ENCODE results near the gene MGA. TPM values are rescaled to one million over a fixed set of nuclear protein-coding genes. Genes with fewer than 3 reads are reported as not detected.
A peak's percentile ranks its signal among the peaks of the same experiment; 100 is the strongest.

MGA gene
- total and polyA plus RNA-seq, 2 of the 8 experiments (the other 6 are each of a cell fraction or from before 2014, with no cell fraction given), result 7.6 to 53.2 TPM

DNA sequence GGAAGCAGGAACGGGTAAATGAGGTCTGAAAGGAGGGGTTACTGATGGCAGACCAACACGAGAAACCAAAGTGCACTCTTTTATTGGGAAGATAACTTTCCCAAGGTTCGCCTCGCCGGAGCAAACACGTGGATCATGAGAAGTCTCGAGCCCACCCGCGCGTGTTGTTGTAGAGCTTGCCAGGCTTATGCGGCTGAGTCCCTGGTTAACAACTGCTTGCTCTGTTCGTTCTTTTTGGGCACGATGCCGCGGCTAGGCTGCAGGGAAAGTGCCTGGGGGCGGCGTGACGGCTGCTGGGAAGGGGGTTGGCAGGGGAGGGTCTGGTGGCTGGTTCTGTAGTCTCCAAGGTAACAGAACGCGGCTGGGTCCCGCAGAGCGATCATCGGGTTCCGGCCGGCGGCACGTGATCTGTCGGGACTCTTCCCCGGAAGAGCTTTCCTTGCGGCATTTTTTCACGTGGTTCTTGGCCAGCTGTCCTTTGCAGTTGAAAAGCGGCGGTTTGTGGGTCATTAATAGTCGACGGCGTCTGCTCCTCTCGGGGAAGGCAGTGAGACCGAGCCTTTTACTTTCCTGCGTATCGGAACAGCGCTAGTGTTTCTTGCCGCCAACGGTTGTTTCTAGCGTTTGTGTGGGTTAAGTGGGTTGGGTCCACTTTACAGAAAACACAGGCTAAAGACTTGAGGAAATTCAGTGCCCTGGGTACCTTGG lies 1.5 kb downstream of the MGA start (continued):
- TF ChIP-seq KDM1A (IDR thresholded peaks at IDR 0.05; ENCODE audit: borderline replicate concordance, low read length), result no peak
- TF ChIP-seq BCL11A (IDR thresholded peaks at IDR 0.05; ENCODE audit: low read depth in 2 of 2, low read length in 2 of 2), result no peak
- TF ChIP-seq HDAC6 (IDR thresholded peaks at IDR 0.05; ENCODE audit: low read depth, low read length), result no peak
- TF ChIP-seq KDM4A (IDR thresholded peaks at IDR 0.05; ENCODE audit: low read depth, low read length, severe bottlenecking), result peak; percentile 46
- TF ChIP-seq JUND (IDR thresholded peaks at IDR 0.05; ENCODE audit: low read length), result no peak
- no peak for TF ChIP-seq POU5F1 (IDR thresholded peaks at IDR 0.05; ENCODE audit: low read depth, low read length)
- TF ChIP-seq, protein P1, sequence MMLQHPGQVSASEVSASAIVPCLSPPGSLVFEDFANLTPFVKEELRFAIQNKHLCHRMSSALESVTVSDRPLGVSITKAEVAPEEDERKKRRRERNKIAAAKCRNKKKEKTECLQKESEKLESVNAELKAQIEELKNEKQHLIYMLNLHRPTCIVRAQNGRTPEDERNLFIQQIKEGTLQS (IDR thresholded peaks at IDR 0.05; ENCODE audit: insufficient read depth, low read depth, low read length), result peak; percentile 76
- TF ChIP-seq CBX5 (IDR thresholded peaks at IDR 0.05; ENCODE audit: low read depth, low read length), result no peak
- peak; percentile 78 for TF ChIP-seq NANOG (IDR thresholded peaks at IDR 0.05; ENCODE audit: insufficient read depth, low read depth, low read length, poor library complexity, severe bottlenecking)
- no peak for TF ChIP-seq RAD21 (IDR thresholded peaks at IDR 0.05 in 1 of 2, conservative IDR thresholded peaks at IDR 0.05 in 1 of 2; ENCODE audit: low read depth in 2 of 2, low read length in 2 of 2)
- TF ChIP-seq TAF1 (IDR thresholded peaks at IDR 0.05; ENCODE audit: low read depth, low read length), result peak; percentile 44; the same call in 1 of the 2 replicates
- TF ChIP-seq, protein P2, sequence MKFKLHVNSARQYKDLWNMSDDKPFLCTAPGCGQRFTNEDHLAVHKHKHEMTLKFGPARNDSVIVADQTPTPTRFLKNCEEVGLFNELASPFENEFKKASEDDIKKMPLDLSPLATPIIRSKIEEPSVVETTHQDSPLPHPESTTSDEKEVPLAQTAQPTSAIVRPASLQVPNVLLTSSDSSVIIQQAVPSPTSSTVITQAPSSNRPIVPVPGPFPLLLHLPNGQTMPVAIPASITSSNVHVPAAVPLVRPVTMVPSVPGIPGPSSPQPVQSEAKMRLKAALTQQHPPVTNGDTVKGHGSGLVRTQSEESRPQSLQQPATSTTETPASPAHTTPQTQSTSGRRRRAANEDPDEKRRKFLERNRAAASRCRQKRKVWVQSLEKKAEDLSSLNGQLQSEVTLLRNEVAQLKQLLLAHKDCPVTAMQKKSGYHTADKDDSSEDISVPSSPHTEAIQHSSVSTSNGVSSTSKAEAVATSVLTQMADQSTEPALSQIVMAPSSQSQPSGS (IDR thresholded peaks at IDR 0.05; ENCODE audit: low read length), result no peak
- TF ChIP-seq, protein P3, sequence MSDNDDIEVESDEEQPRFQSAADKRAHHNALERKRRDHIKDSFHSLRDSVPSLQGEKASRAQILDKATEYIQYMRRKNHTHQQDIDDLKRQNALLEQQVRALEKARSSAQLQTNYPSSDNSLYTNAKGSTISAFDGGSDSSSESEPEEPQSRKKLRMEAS (IDR thresholded peaks at IDR 0.05), result peak; percentile 92
- 0 out of 2 replicates have a peak, but pooled peaks have one; percentile 28 for TF ChIP-seq CHD2 (IDR thresholded peaks at IDR 0.05; ENCODE audit: low read length)
- peak; percentile 36 for TF ChIP-seq TAF7 (optimal IDR thresholded peaks at IDR 0.05; ENCODE audit: borderline replicate concordance, low read depth, low read length)
- TF ChIP-seq POLR2A (IDR thresholded peaks at IDR 0.05; ENCODE audit: control extremely low read depth in 1 of 2, low read depth in 2 of 2, low read length in 2 of 2), result peak in 1 of 2 experiments; percentile 38; a peak in 1 of 3 replicates
- TF ChIP-seq POLR2AphosphoS5 (IDR thresholded peaks at IDR 0.05; ENCODE audit: low read depth, low read length), result no peak
- peak; percentile 43 for TF ChIP-seq ASH2L (IDR thresholded peaks at IDR 0.05; ENCODE audit: low read length)

Measured in H1 (cell line).